Fibroblast of skin of left biceps (primary cell): Measurements from ENCODE around the gene PLSCR1.

Source experiments
- DNase-seq, 2 experiments: peaks; one replicate each; pipeline ENCODE4 v3.0.0-alpha.2; 2013; ENCODE audit warnings: low read depth in 2 of 2

PLSCR1 gene

GRCh38 chr3:146473726-146474125, 70.7 kb downstream of the PLSCR1 start:
- no peak for DNase-seq

- no peak for DNase-seq
These were observed 71.8 kb downstream of the PLSCR1 start for GRCh38 chr3:146472611-146473010.

- no peak for DNase-seq
These were observed 73.4 kb downstream of the PLSCR1 start for GRCh38 chr3:146471012-146471411.

- DNase-seq, result no peak
These were observed 73.9 kb downstream of the PLSCR1 start for GRCh38 chr3:146470425-146470990.

GRCh38 chr3:146469150-146470017, 75.0 kb downstream of the PLSCR1 start, which contains the start of gene PLSCR2:
Gene PLSCR2, minus strand, starts transcription at chr3:146469561. Its CDS starts 9,657 bp downstream, at chr3:146459904.
- no peak for DNase-seq

- DNase-seq, result no peak
These were observed 75.7 kb downstream of the PLSCR1 start for GRCh38 chr3:146468671-146469149.

- no peak for DNase-seq
These were observed 76.2 kb downstream of the PLSCR1 start for GRCh38 chr3:146468234-146468633.

- DNase-seq, result no peak
These were observed 77.8 kb downstream of the PLSCR1 start for GRCh38 chr3:146466604-146467003.

GRCh38 chr3:146465693-146466465, 78.5 kb downstream of the PLSCR1 start:
- no peak for DNase-seq
